ENCODE measurements around the gene TBX6.
"Not testable (repeated sequence)": the region's sequence is repeated elsewhere in the genome, so short reads cannot be mapped to it uniquely, and the experiment has no call there.

Gene TBX6

DNA sequence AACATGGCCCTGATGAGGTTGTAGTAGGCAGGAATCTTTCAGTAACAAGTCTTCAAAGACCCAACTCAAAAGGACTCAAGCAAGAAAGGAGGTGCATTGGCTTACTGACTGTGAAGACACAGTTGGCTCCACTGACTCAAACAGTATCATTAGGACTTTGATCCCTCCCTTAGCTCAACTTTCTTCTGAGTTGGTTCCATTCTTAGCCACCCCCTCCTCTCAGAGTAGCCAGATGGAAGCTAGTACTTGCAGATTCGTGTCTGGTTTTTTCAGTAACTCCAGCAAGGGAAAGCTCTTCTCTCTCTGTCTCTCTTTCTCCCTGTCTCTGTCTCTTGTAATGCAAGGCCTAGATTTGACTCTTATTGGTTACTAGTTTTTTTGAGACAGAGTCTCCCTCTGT, 36.3 kb upstream of the TBX6 start:
- no peak overlapping the region for H3K27ac ChIP-seq
- no peak for TF ChIP-seq ZFX (IDR thresholded peaks at IDR 0.05; ENCODE audit: borderline replicate concordance)
- no peak for TF ChIP-seq CTCF (IDR thresholded peaks at IDR 0.05)

DNA sequence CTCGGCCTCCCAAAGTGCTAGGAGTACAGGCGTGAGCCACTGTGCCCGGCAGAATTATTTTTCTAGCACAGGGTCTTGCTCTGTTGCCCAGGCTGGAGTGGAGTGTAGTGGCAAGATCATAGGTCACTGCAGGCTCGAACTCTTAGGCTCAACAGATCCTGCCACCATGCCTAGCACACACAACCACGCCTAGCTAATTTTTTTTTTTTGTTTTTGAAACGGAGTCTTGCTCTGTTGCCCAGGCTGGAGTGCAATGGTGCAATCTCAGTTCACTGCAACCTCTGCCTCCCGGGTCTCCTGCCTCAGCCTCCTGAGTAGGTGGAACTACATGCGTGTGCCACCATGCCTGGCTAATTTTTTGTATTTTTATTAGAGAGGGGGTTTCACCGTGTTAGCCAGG, 34.0 kb upstream of the TBX6 start:
- not testable (repeated sequence) for H3K27ac ChIP-seq

DNA sequence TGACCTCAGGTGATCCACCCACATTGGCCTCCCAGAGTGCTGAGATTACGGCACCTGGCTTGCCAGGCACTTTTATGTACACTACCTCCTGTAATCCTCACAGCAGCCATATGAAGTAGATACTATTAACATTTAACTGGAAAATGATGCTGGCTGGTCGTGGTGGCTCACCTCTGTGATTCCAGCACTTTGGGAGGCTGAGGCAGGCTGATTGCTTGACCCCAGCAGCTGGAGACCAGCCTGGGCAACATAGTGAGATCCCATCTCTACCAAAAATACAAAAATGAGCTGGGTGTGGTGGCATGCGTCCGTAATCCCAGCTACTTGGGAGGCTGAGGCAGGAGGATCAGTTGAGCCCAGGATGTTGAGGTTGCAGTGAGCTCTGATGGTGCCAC, 33.3 kb upstream of the TBX6 start:
- TF ChIP-seq ZFX (IDR thresholded peaks at IDR 0.05; ENCODE audit: borderline replicate concordance) (no peak), CTCF (IDR thresholded peaks at IDR 0.05) (no peak)
- no peak overlapping the region for H3K27ac ChIP-seq

DNA sequence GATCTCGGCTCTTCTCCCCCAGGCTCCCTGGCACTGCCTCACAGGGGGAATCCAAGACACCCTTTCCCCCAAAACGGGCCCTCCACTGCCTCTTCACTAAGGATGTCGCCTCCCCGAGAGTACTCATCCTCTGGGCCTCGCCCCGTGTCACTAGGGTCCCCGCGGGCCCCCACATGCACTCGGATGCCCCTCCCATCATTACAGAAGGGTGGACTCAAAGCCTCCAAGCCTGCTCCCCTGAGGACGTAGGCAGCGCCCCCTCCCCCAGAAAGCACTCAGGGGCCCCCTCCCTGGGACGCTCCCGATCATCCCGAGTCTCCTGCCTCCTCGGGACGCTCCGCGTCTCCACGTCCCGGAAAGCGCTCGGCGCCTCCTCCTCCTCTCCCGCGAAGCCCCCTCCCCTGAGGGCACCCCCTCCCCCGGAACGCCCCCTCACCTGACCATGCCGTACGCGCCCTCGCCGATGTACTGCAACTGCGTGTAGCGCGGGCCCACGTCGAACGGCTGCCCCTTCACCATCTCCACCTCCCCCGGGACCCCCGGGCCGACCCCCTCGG, 31.0 kb upstream of the TBX6 start:
- TF ChIP-seq ZFX (IDR thresholded peaks at IDR 0.05; ENCODE audit: borderline replicate concordance) (no peak), CTCF (IDR thresholded peaks at IDR 0.05) (no peak)
- H3K27ac ChIP-seq: peak overlapping the region; percentile 67

DNA sequence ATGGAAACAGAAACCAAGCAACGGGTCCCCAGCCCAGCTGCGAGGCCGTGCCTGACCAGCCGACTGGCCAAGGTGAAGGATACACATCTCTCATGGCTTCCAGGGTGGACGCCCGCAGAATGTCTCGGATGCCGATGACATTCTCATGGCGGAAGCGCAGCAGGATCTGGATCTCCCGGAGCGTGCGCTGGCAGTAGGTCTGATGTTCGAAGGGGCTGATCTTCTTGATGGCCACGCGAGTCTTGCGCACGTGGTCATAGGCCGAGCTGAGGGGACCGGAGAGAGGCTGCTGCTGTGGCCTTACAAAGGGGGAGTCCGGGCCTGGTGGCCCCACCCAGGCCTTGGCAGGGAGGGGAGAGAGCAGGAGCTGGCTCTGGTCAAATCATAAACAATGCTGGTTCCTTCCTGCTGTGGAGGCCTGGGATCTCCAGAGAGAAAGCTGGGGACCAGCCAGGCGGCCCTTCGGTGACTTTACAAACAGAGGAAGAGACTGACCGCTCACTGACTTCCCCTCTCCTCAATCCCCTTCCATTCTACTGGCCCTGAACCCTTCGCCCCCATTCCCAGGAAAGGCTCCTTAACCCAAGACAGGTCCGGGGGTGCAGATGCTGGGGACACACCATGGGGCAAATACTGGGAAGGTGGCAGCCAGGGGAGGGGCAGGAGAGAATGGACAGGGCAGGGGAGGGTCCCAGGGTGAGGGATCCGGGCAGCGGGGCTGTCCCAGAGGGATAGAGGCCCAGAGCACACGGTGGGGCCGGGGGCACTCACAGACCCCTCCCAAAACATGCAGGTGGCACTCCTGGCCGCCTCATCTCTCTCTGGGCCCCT, 30.2 kb upstream of the TBX6 start:
- TF ChIP-seq ZFX (IDR thresholded peaks at IDR 0.05; ENCODE audit: borderline replicate concordance) (no peak), CTCF (IDR thresholded peaks at IDR 0.05) (no peak)
- peak overlapping the region; percentile 67 for H3K27ac ChIP-seq

DNA sequence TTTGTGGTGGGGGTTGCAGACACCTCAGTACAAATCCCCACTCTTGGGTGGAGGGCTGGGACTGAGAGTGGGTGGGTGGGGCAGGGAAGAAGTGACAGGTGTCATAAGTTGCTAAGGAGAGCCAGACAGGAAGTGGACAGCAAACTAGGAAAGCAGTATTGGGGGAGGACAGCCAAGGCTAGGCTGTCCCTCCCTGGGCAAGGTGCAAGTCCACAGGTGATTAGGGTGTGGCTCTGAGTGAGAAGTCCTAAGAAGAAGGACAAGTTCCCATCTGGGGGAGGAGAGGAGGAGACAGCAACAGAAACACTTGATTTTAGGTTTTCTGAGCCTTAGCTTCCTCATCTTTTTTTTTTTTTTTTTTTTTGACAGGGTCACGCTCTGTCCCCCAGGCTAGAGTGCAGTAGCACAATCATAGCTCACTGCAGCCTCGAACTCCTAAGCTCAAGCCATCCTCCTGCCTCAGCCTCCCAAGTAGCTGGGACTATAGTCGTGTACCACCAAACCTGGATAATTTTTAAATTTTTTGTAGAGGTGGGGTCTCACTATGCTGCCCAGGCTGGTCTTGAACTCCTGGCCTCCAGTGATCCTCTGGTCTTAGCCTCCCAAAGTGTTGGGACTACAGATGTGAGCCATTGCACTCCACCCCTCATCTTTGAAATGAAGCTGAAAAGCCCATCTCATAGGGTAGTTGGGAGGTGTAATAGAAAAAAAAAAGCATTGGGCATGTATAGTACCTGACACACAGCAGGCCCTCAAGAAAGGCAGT, 28.8 kb upstream of the TBX6 start:
- peak overlapping the region; percentile 67; the same call in 1 of the 2 replicates for H3K27ac ChIP-seq
- TF ChIP-seq ZFX (IDR thresholded peaks at IDR 0.05; ENCODE audit: borderline replicate concordance): no peak
- no peak for TF ChIP-seq CTCF (IDR thresholded peaks at IDR 0.05)

DNA sequence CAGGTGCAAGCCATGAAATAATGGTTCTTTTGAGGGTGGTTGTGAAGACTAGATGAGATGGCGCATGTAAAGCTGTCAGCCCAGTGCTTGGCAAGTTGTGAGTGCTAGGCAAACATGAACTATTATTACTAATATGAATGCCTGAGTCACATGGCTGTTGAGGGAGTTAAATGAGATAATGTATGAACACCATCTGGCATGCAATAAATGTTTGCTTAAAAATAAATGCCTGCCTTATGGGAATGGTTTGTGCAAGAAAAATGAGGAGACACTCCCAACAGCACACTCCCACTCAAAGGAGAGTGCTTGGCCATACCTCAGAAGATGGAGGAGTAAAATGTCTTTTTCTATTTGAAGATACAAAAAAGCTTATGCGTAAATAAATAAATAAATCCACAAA, 27.7 kb upstream of the TBX6 start:
- TF ChIP-seq CTCF (IDR thresholded peaks at IDR 0.05) (no peak), ZFX (IDR thresholded peaks at IDR 0.05; ENCODE audit: borderline replicate concordance) (no peak)
- H3K27ac ChIP-seq: no peak overlapping the region

All from 22Rv1 (cell line).